ENCODE data around the gene PHF1.

GRCh38 chr6:33392979-33393378, 17.8 kb upstream of the PHF1 start:
- TF ChIP-seq CTCF (IDR thresholded peaks at IDR 0.05): no peak
- no peak for TF ChIP-seq POLR2A (IDR thresholded peaks at IDR 0.05)
